Uterus (tissue), 2 donors: ENCODE results near the gene BCOR.

ENCODE experiments used
- CTCF ChIP-seq, 4 experiments: fragments of 200-600 bp in 2 of 4; fragments of 450-650 bp in 2 of 4; sonication (generic) in 2 of 4; IDR thresholded peaks; one replicate each; pipeline ENCODE4 v1.5.1; 2016 to 2019; ENCODE audit warnings: antibody characterized with exemption in 4 of 4, mild to moderate bottlenecking in 2 of 4, moderate library complexity in 1 of 4
- POLR2A ChIP-seq, 2 donors: fragments of 450-650 bp; IDR thresholded peaks; one replicate each; pipeline ENCODE4 v1.6.1; 2016; ENCODE audit warnings: antibody characterized with exemption in 2 of 2, mild to moderate bottlenecking in 1 of 2, moderate library complexity in 1 of 2

DNA sequence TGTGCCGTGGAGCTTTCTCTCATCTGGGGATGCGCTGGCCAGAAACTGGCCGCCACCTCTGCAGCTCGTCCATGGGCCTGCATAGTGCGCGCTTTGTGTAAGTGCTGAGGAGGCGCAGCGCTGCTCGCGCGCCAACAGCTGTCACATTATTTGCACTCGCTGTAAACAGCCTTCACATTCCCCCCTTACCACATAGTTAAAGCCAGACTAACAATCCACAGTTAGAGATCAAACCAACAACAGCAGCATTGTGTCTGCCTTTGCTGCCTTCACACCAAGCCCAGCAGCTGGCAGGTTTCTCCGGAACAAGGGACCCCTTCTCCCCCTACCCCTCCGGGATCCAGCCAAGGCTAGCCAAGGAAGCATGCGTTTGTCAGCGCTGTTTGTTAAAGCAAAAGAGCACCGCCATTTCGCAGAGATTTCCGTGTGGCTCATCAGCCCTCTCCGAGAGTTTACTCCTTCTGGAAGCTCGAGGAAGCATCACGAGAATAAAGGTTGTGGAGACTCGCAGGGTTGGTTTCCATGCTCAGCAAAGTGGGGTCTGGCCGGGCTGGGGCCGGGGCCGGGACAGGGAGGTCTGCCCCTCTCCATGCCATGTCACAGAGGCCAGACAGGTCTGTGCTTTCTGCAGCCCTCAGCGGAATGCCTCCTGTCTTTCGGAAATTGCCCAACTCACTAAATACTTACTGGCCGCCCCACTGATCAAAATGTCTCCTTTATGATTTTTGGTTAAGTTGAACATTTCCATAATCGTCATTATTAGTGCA lies 11.0 kb downstream of the BCOR start:
- TF ChIP-seq POLR2A (IDR thresholded peaks at IDR 0.05): no peak
- no peak for TF ChIP-seq CTCF (IDR thresholded peaks at IDR 0.05)
